Chondrocyte (in vitro differentiated cells): ENCODE results near the gene ATP8B4. TPM values are rescaled to one million over a fixed set of nuclear protein-coding genes. Genes with fewer than 3 reads are reported as not detected.
"Not testable (repeated sequence)": the region's sequence is repeated elsewhere in the genome, so short reads cannot be mapped to it uniquely, and the experiment has no call there.

Experiments used
- DNase-seq: peaks from one replicate; pipeline ENCODE4 v3.0.0; 2021; ENCODE audit warnings: mixed read lengths, low spot score
- H3K27ac Mint-ChIP-seq: one replicate; pipeline ENCODE4 v1.8.0; 2021; ENCODE audit warnings: mild to moderate bottlenecking, moderate library complexity, mixed read lengths; ENCODE audit not compliant: unreplicated experiment
- H3K27me3 Mint-ChIP-seq: 2 replicates; pipeline ENCODE4 v1.8.0; 2021; ENCODE audit warnings: low read depth, mixed read lengths
- H3K36me3 Mint-ChIP-seq: 2 replicates; pipeline ENCODE4 v1.8.0; 2021; ENCODE audit warnings: low read depth, mixed read lengths
- H3K4me1 Mint-ChIP-seq: 2 replicates; pipeline ENCODE4 v1.8.0; 2021; ENCODE audit warnings: low read depth, mild to moderate bottlenecking, mixed read lengths
- H3K4me3 Mint-ChIP-seq: one replicate; pipeline ENCODE4 v1.8.0; 2021; ENCODE audit warnings: mild to moderate bottlenecking, moderate library complexity, mixed read lengths; ENCODE audit not compliant: unreplicated experiment
- H3K9me3 Mint-ChIP-seq: 2 replicates; pipeline ENCODE4 v1.8.0; 2021; ENCODE audit warnings: low read depth, mixed read lengths
- CTCF ChIP-seq: fragments of 200-600 bp; sonication (generic); IDR thresholded peaks from 2 replicates; pipeline ENCODE4 v1.5.0; 2021; ENCODE audit warnings: antibody characterized with exemption, mild to moderate bottlenecking, moderate library complexity
- total RNA-seq: library from RNA; stranded (reverse); gene quantifications from 3 replicates; pipeline ENCODE4 v1.2.1, GENCODE V29; 2021

Gene ATP8B4
- total RNA-seq, 1 donor from 2014 or later, result not detected

- no peak for DNase-seq
- TF ChIP-seq CTCF, result no peak
- H3K27ac Mint-ChIP-seq, result no peak overlapping the region
- no peak overlapping the region for H3K4me3 Mint-ChIP-seq
- H3K27me3 Mint-ChIP-seq, result peaks cover 20% of the 10 kb centered on the region
- H3K36me3 Mint-ChIP-seq, result no peaks in the 10 kb centered on the region
- no peaks in the 10 kb centered on the region for H3K9me3 Mint-ChIP-seq
- H3K4me1 Mint-ChIP-seq, result no peaks in the 10 kb centered on the region
Observed at GRCh38 chr15:49977306-49977705, 141.7 kb downstream of the ATP8B4 start.

- DNase-seq, result no peak
- no peak overlapping the region for H3K4me3 Mint-ChIP-seq
- H3K27me3 Mint-ChIP-seq, result peaks cover 10% of the 10 kb centered on the region
- H3K4me1 Mint-ChIP-seq, result no peaks in the 10 kb centered on the region
- peaks cover 13% of the 10 kb centered on the region for H3K9me3 Mint-ChIP-seq
- TF ChIP-seq CTCF, result no peak
- peaks cover 1% of the 10 kb centered on the region for H3K36me3 Mint-ChIP-seq
- H3K27ac Mint-ChIP-seq, result no peak overlapping the region
Observed at GRCh38 chr15:49964551-49964950, 154.5 kb downstream of the ATP8B4 start.

GRCh38 chr15:49964061-49964460 is 155.0 kb downstream of the ATP8B4 start:
- no peaks in the 10 kb centered on the region for H3K4me1 Mint-ChIP-seq
- H3K36me3 Mint-ChIP-seq, result peaks cover 1% of the 10 kb centered on the region
- no peak for DNase-seq
- peaks cover 10% of the 10 kb centered on the region for H3K27me3 Mint-ChIP-seq
- no peak overlapping the region for H3K4me3 Mint-ChIP-seq
- no peak overlapping the region for H3K27ac Mint-ChIP-seq
- H3K9me3 Mint-ChIP-seq, result peaks cover 9% of the 10 kb centered on the region
- TF ChIP-seq CTCF, result no peak

GRCh38 chr15:49963033-49963772 is 155.8 kb downstream of the ATP8B4 start:
- not testable (repeated sequence) for H3K27me3 Mint-ChIP-seq, H3K36me3 Mint-ChIP-seq

GRCh38 chr15:49962044-49962602 is 156.9 kb downstream of the ATP8B4 start:
- Mint-ChIP-seq H3K36me3 (no peaks in the 10 kb centered on the region), H3K27me3 (peaks cover 4% of the 10 kb centered on the region), H3K4me1 (no peaks in the 10 kb centered on the region), H3K9me3 (peaks cover 3% of the 10 kb centered on the region), H3K27ac (no peak overlapping the region), H3K4me3 (no peak overlapping the region)
- TF ChIP-seq CTCF, result no peak
- DNase-seq, result no peak

More at GRCh38 chr15:49963033-49963772, 155.8 kb downstream of the ATP8B4 start:
- not testable (repeated sequence) for H3K9me3 Mint-ChIP-seq, DNase-seq, H3K27ac Mint-ChIP-seq, H3K4me3 Mint-ChIP-seq, H3K4me1 Mint-ChIP-seq

GRCh38 chr15:49953421-49953820 is 165.6 kb downstream of the ATP8B4 start:
- peaks cover 2% of the 10 kb centered on the region for H3K36me3 Mint-ChIP-seq

More at GRCh38 chr15:49953421-49953820, 165.6 kb downstream of the ATP8B4 start:
- Mint-ChIP-seq H3K27ac (no peak overlapping the region), H3K9me3 (peaks cover 21% of the 10 kb centered on the region), H3K27me3 (peaks cover 6% of the 10 kb centered on the region), H3K4me3 (no peak overlapping the region), H3K4me1 (no peaks in the 10 kb centered on the region)
- no peak for TF ChIP-seq CTCF
- no peak for DNase-seq
